ENCODE measurements around the gene AANAT. TPM values are rescaled to one million over a fixed set of nuclear protein-coding genes. Genes with fewer than 3 reads are reported as not detected.

The AANAT gene
- total RNA-seq, 1 donor from 2014 or later, result not detected

- Mint-ChIP-seq H3K36me3 (ENCODE audit: low read depth, unreplicated experiment) (peaks cover 9% of the 10 kb centered on the region), H3K4me1 (ENCODE audit: unreplicated experiment) (peaks cover 5% of the 10 kb centered on the region), H3K9me3 (ENCODE audit: unreplicated experiment) (no peaks in the 10 kb centered on the region), H3K27ac (ENCODE audit: unreplicated experiment) (no peak overlapping the region), H3K4me3 (ENCODE audit: unreplicated experiment) (no peak overlapping the region), H3K27me3 (ENCODE audit: unreplicated experiment) (peaks cover 10% of the 10 kb centered on the region)
- DNase-seq (ENCODE audit: low spot score), result no peak
- TF ChIP-seq, protein P1, sequence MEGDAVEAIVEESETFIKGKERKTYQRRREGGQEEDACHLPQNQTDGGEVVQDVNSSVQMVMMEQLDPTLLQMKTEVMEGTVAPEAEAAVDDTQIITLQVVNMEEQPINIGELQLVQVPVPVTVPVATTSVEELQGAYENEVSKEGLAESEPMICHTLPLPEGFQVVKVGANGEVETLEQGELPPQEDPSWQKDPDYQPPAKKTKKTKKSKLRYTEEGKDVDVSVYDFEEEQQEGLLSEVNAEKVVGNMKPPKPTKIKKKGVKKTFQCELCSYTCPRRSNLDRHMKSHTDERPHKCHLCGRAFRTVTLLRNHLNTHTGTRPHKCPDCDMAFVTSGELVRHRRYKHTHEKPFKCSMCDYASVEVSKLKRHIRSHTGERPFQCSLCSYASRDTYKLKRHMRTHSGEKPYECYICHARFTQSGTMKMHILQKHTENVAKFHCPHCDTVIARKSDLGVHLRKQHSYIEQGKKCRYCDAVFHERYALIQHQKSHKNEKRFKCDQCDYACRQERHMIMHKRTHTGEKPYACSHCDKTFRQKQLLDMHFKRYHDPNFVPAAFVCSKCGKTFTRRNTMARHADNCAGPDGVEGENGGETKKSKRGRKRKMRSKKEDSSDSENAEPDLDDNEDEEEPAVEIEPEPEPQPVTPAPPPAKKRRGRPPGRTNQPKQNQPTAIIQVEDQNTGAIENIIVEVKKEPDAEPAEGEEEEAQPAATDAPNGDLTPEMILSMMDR (IDR thresholded peaks at IDR 0.05; ENCODE audit: unreplicated experiment), result no peak
Observed at GRCh38 chr17:76468634-76469010, 1.2 kb downstream of the AANAT start.

DNA sequence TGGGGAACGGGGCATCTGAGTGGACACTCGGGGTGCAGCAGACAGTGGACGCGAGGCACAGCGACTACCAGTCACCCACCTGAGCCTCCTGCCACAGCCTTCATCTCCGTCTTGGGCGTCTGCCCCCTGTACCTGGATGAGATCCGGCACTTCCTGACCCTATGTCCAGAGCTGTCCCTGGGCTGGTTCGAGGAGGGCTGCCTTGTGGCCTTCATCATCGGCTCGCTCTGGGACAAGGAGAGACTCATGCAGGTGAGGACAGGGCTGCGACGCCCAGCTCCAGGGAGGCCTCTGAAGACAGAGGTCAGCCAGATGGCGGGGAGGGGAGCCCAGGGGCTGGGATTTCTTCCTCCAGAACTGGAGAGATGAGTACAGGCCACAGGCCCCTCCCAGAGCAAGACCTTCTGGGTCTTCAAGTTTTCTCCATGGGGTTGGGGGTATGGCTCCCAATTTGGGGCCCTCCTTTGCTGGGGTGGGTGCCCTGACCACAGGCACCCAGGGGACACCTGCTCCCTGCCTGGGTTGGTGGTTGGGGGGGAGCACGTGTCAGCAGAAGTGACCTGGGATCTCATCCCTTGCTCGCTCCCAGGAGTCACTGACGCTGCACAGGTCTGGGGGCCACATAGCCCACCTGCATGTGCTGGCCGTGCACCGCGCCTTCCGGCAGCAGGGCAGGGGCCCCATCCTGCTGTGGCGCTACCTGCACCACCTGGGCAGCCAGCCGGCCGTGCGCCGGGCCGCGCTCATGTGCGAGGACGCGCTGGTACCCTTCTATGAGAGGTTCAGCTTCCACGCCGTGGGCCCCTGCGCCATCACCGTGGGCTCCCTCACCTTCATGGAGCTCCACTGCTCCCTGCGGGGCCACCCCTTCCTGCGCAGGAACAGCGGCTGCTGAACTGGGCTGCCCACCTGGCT is 1.9 kb downstream of the AANAT start:
- Mint-ChIP-seq H3K9me3 (ENCODE audit: unreplicated experiment) (no peaks in the 10 kb centered on the region), H3K4me1 (ENCODE audit: unreplicated experiment) (peaks cover 5% of the 10 kb centered on the region), H3K4me3 (ENCODE audit: unreplicated experiment) (no peak overlapping the region), H3K27me3 (ENCODE audit: unreplicated experiment) (peaks cover 9% of the 10 kb centered on the region), H3K27ac (ENCODE audit: unreplicated experiment) (no peak overlapping the region), H3K36me3 (ENCODE audit: low read depth, unreplicated experiment) (peaks cover 9% of the 10 kb centered on the region)
- DNase-seq (ENCODE audit: low spot score), result no peak
- TF ChIP-seq, protein P1 (IDR thresholded peaks at IDR 0.05; ENCODE audit: unreplicated experiment), result no peak

- Mint-ChIP-seq H3K9me3 (ENCODE audit: unreplicated experiment) (no peaks in the 10 kb centered on the region), H3K36me3 (ENCODE audit: low read depth, unreplicated experiment) (peaks cover 13% of the 10 kb centered on the region)
- DNase-seq (ENCODE audit: low spot score), result no peak
Observed at GRCh38 chr17:76469991-76470739, 2.8 kb downstream of the AANAT start.

DNA sequence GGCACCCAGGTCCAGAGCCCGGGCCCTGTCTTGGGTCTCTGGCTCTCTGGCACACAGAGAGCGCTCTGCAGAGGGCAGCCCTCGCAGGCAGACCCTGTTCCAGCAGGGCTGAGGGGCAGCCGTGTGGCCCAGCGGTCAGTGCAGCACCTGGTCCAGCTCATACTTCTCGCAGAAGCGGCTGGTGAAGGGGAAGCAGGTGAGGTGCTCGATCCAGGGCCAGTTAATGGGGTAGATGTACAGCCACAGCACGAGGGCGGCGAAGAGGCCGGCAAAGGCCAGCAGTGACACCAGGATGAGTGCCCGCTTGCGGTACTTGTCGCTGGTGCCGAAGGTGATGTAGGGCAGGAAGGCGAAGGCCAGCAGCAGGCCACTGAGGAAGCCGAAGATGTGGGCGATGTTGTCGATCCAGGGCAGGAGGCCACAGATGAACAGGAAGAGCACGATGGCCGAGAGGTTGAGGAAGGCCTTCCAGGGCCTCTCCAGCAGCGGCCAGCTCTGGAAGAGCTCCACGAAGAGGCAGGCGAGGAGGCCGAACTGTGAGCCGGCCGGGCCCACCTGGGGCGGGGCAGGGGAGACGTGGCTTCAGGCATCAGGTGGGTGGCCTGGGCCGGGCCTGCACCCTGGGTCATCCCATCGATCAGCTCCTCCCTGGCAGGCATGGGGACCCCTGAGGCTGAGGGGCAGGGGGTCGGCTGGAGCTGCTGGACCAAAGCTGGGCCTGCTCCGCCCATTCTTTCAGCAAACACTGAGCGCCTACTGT is 4.3 kb downstream of the AANAT start:
- Mint-ChIP-seq H3K27me3 (ENCODE audit: unreplicated experiment) (peaks cover 12% of the 10 kb centered on the region), H3K27ac (ENCODE audit: unreplicated experiment) (peak overlapping the region; percentile 61), H3K9me3 (ENCODE audit: unreplicated experiment) (no peaks in the 10 kb centered on the region)

More at GRCh38 chr17:76469991-76470739, 2.8 kb downstream of the AANAT start:
- Mint-ChIP-seq H3K27me3 (ENCODE audit: unreplicated experiment) (peaks cover 9% of the 10 kb centered on the region), H3K4me3 (ENCODE audit: unreplicated experiment) (no peak overlapping the region), H3K4me1 (ENCODE audit: unreplicated experiment) (peaks cover 5% of the 10 kb centered on the region), H3K27ac (ENCODE audit: unreplicated experiment) (no peak overlapping the region)
- TF ChIP-seq, protein P1 (IDR thresholded peaks at IDR 0.05; ENCODE audit: unreplicated experiment), result no peak

More for the DNA sequence above, 4.3 kb downstream of the AANAT start:
- Mint-ChIP-seq H3K4me3 (ENCODE audit: unreplicated experiment) (no peak overlapping the region), H3K4me1 (ENCODE audit: unreplicated experiment) (no peaks in the 10 kb centered on the region), H3K36me3 (ENCODE audit: low read depth, unreplicated experiment) (peaks cover 17% of the 10 kb centered on the region)
- DNase-seq (ENCODE audit: low spot score), result no peak
- TF ChIP-seq, protein P1 (IDR thresholded peaks at IDR 0.05; ENCODE audit: unreplicated experiment), result no peak

Data from endothelial cell (in vitro differentiated cells).